ENCODE results near the gene LCOR.
"Not testable (repeated sequence)": the region's sequence is repeated elsewhere in the genome, so short reads cannot be mapped to it uniquely, and the experiment has no call there.

LCOR gene

DNA sequence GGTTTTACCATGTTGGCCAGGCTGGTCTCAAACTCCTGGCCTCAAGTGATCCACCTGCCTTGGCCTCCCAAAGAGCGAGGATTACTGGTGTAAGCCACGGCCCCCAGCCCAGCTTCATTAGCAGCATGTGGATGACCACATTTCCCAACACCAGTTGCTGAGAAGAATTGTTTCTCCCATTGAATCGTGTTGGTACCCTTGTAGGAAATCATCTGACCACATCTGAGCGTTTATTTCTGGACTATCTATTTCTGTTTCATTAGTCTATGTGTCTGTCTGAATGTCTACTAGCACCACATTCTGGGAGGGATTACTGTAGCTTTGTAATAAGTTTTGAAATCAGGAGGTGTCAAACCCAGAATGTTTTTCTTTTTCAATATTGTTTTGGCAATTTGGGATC, 89.6 kb downstream of the LCOR start:
- no peak overlapping the region for H3K9ac ChIP-seq (ENCODE audit: low read depth, low read length)
- H3K4me3 ChIP-seq (ENCODE audit: low read depth, low read length): no peak overlapping the region
- no peaks in the 10 kb centered on the region for H3K27me3 ChIP-seq (ENCODE audit: control insufficient read depth, insufficient read depth, low read length)
- H3K36me3 ChIP-seq (ENCODE audit: control insufficient read depth, insufficient read depth, low read length): no peaks in the 10 kb centered on the region
- no peaks in the 10 kb centered on the region for H3K4me1 ChIP-seq (ENCODE audit: control insufficient read depth, insufficient read depth, low read length)
- H3K9me3 ChIP-seq (ENCODE audit: control insufficient read depth, insufficient read depth, low read length): no peaks in the 10 kb centered on the region

DNA sequence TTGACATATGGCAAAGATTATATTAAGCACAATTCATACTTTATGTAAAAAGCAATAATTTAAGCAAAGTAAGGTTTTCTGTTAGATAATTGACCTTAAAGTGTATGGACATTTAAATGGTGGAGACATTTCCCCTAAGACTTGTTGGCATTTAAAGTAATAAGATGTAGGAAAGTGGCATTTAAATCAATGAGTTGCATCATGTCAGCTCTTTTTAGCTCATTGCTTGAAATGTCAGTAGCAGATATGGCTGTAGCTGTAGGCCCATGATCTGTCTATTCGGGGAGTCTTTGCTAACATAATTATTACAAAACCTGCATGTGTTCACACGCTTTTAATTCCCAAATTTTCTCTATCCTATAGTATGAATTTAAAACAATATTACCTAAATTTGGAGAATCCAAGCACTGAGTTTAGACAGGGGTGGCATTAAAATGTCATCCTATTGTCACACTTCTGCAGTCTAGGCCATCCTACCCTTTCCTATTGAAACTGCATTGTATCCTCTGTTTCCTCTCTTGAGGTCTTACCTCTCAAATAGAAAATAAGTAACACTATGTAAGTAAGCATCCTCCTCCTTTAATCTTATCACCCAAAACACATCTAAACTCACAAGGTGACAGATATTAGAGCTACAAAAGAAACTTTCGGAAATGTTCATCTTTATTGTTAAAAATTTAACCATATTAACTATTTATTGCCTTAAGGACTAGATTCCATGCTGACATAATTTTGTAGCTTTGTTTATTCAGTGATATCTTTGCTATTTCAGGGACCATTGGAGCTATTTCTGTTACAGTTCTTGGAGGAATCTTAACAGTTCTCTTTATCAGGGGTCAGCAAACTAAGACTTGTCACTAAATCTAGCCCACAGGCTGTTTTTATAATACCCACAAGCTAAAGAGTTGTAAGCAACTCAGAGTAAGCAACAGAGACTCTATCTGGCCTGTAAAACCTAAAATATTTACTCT, 91.2 kb downstream of the LCOR start:
- Histone ChIP-seq H3K27me3 (ENCODE audit: control insufficient read depth, insufficient read depth, low read length) (no peaks in the 10 kb centered on the region), H3K4me3 (ENCODE audit: low read depth, low read length) (no peak overlapping the region), H3K9me3 (ENCODE audit: control insufficient read depth, insufficient read depth, low read length) (no peaks in the 10 kb centered on the region), H3K36me3 (ENCODE audit: control insufficient read depth, insufficient read depth, low read length) (no peaks in the 10 kb centered on the region), H3K4me1 (ENCODE audit: control insufficient read depth, insufficient read depth, low read length) (no peaks in the 10 kb centered on the region), H3K9ac (ENCODE audit: low read depth, low read length) (no peak overlapping the region)

DNA sequence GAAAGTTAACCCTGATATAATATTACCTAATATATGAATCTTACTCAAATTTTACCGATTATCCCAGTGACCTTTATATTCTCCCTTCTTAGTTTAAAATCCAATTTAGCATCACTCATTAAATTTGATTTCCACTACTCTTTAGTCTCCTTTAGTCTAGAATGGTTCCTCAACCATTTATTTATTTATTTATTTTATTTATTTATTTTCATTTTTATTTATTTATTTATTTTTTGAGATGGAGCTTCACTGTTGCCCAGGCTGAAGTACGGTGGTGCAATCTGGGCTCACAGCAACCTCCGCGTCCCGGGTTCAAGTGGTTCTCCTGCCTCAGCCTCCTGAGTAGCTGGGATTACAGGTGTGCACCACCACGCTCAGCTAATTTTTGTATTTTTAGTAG, 92.8 kb downstream of the LCOR start:
- H3K9me3 ChIP-seq (ENCODE audit: control insufficient read depth, insufficient read depth, low read length): no peaks in the 10 kb centered on the region
- no peaks in the 10 kb centered on the region for H3K36me3 ChIP-seq (ENCODE audit: control insufficient read depth, insufficient read depth, low read length)
- H3K9ac ChIP-seq (ENCODE audit: low read depth, low read length): no peak overlapping the region
- no peaks in the 10 kb centered on the region for H3K27me3 ChIP-seq (ENCODE audit: control insufficient read depth, insufficient read depth, low read length)
- H3K4me3 ChIP-seq (ENCODE audit: low read depth, low read length): no peak overlapping the region
- no peaks in the 10 kb centered on the region for H3K4me1 ChIP-seq (ENCODE audit: control insufficient read depth, insufficient read depth, low read length)

DNA sequence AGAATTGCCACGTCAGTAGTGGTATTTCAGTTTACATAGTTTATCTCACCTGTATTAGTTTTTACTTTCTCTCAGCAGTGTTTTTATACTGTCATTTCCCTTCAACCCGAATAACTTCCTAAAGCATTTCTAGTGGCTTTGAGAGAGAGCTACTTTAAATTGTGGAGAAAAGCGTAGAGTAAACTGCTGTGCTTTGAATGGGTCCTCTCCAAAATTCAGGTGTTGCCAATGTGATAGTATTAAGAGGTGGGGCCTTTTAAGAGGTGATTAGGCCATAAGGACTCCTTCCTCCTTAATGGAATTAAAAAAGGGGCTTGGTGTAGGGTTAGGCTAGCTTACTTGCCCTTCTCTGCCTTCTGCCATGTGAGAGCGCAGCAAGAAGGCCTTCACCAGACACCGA, 98.4 kb downstream of the LCOR start:
- Histone ChIP-seq H3K4me3 (ENCODE audit: low read depth, low read length) (no peak overlapping the region), H3K4me1 (ENCODE audit: control insufficient read depth, insufficient read depth, low read length) (no peaks in the 10 kb centered on the region), H3K27me3 (ENCODE audit: control insufficient read depth, insufficient read depth, low read length) (no peaks in the 10 kb centered on the region), H3K9me3 (ENCODE audit: control insufficient read depth, insufficient read depth, low read length) (no peaks in the 10 kb centered on the region), H3K36me3 (ENCODE audit: control insufficient read depth, insufficient read depth, low read length) (no peaks in the 10 kb centered on the region), H3K9ac (ENCODE audit: low read depth, low read length) (no peak overlapping the region)

DNA sequence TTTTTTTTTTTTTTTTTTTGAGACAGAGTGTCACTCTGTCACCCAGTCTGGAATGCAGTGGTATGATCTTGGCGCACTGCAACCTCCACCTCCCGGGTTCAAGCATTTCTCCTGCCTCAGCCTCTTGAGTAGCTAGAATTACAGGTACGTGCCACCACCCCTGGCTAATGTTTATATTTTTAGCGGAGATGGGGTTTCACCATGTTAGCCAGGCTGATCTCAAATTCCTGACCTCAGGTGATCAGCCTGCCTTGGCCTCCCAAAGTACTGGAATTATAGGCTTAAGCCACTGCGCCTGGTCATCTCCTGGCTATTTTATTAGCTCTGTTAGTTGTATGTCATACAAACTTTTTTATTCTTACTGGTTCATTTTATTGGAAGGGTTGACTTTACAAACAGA, 103.0 kb downstream of the LCOR start:
- no peak overlapping the region for H3K9ac ChIP-seq (ENCODE audit: low read depth, low read length)
- H3K36me3 ChIP-seq (ENCODE audit: control insufficient read depth, insufficient read depth, low read length): no peaks in the 10 kb centered on the region
- no peaks in the 10 kb centered on the region for H3K4me1 ChIP-seq (ENCODE audit: control insufficient read depth, insufficient read depth, low read length)
- no peaks in the 10 kb centered on the region for H3K27me3 ChIP-seq (ENCODE audit: control insufficient read depth, insufficient read depth, low read length)
- H3K9me3 ChIP-seq (ENCODE audit: control insufficient read depth, insufficient read depth, low read length): no peaks in the 10 kb centered on the region
- H3K4me3 ChIP-seq (ENCODE audit: low read depth, low read length): no peak overlapping the region

DNA sequence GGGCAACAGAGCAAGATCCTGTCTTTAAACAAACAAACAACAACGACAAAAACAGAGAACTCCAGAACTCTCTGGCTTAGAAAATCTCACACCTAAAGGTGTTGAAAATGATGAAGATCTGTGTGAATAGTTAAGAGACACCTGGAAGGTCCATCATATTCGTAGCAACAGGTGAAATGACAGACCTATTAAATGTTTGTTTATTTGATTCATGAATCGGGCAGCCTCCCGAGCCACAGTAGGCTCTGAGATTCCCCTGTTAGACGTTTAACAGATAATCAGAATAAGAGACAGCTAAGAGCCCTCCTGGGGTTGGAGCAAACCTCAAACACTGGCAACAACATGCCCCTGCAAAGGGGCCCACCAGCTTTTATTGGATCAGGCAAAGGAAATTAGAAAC, 103.7 kb downstream of the LCOR start:
- H3K27me3 ChIP-seq (ENCODE audit: control insufficient read depth, insufficient read depth, low read length): no peaks in the 10 kb centered on the region
- H3K9ac ChIP-seq (ENCODE audit: low read depth, low read length): no peak overlapping the region
- no peak overlapping the region for H3K4me3 ChIP-seq (ENCODE audit: low read depth, low read length)
- no peaks in the 10 kb centered on the region for H3K4me1 ChIP-seq (ENCODE audit: control insufficient read depth, insufficient read depth, low read length)
- no peaks in the 10 kb centered on the region for H3K9me3 ChIP-seq (ENCODE audit: control insufficient read depth, insufficient read depth, low read length)
- H3K36me3 ChIP-seq (ENCODE audit: control insufficient read depth, insufficient read depth, low read length): no peaks in the 10 kb centered on the region

DNA sequence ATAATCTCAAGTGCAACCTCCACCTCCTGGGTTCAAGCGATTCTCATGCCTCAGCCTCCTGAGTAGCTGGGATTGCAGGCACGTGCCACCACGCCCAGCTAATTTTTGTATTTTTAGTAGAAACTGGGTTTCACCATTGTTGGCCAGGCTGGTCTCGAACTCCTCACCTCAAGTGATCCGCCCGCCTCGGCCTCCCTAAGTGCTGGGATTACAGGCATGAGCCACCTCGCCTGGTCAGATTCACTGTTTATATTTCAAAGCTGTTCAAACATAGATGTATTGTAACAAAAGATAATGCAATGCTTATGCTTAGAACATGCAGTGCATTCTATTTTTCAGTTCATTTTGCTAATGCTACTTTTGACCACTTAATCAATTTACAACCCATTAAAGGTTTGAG, 111.1 kb downstream of the LCOR start:
- not testable (repeated sequence) for H3K4me1 ChIP-seq (ENCODE audit: control insufficient read depth, insufficient read depth, low read length); H3K9ac ChIP-seq (ENCODE audit: low read depth, low read length); H3K9me3 ChIP-seq (ENCODE audit: control insufficient read depth, insufficient read depth, low read length); H3K27me3 ChIP-seq (ENCODE audit: control insufficient read depth, insufficient read depth, low read length); H3K4me3 ChIP-seq (ENCODE audit: low read depth, low read length); H3K36me3 ChIP-seq (ENCODE audit: control insufficient read depth, insufficient read depth, low read length)

DNA sequence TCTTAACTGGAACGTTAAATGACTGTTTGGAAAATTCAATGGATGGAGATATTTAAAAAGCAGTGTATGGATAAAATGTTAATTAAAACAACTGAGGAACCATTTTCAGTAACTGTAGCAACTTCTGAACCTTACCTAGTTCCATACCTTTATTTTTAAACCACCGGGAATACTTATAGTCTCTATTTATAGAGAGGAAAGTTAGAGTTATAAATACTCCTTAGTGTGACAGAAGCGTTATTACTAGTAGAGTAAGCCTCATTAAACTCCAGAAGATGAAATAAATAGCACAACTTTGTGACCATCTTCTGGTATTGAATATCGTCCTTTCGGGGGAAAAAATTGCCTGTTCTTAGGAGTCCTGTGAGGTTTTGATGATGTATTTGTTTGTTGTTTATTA, 114.9 kb downstream of the LCOR start:
- Histone ChIP-seq H3K4me3 (ENCODE audit: low read depth, low read length) (no peak overlapping the region), H3K9me3 (ENCODE audit: control insufficient read depth, insufficient read depth, low read length) (no peaks in the 10 kb centered on the region), H3K36me3 (ENCODE audit: control insufficient read depth, insufficient read depth, low read length) (no peaks in the 10 kb centered on the region)

DNA sequence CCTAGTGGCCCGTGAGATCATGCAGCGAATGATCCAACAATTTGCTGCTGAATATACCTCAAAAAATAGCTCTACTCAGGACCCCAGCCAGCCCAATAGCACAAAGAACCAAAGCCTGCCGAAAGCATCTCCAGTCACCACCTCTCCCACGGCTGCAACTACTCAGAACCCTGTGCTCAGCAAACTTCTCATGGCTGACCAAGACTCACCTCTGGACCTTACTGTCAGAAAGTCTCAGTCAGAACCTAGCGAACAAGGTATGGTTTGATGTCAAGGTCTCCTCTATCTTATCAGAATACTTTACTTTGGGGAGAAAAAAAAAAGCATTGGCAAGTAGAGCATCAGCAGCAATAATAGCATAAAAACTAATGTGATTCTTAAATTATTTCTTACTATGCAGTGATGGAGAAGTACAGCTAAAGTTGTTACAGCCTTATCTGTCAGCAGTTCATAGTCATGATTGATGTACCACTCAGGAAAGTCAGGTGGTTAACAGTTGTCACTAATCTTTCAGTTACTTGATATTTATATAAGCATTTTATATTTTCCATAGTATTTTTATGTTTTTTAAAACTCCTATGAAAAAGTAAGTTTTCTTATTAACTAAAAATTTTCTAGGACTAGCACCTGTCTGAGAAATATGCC, 117.1 kb downstream of the LCOR start:
- Histone ChIP-seq H3K36me3 (ENCODE audit: control insufficient read depth, insufficient read depth, low read length) (no peaks in the 10 kb centered on the region), H3K4me1 (ENCODE audit: control insufficient read depth, insufficient read depth, low read length) (no peaks in the 10 kb centered on the region), H3K9me3 (ENCODE audit: control insufficient read depth, insufficient read depth, low read length) (no peaks in the 10 kb centered on the region), H3K9ac (ENCODE audit: low read depth, low read length) (no peak overlapping the region), H3K27me3 (ENCODE audit: control insufficient read depth, insufficient read depth, low read length) (no peaks in the 10 kb centered on the region), H3K4me3 (ENCODE audit: low read depth, low read length) (no peak overlapping the region)

More for the DNA sequence above, 114.9 kb downstream of the LCOR start:
- Histone ChIP-seq H3K4me1 (ENCODE audit: control insufficient read depth, insufficient read depth, low read length) (no peaks in the 10 kb centered on the region), H3K27me3 (ENCODE audit: control insufficient read depth, insufficient read depth, low read length) (no peaks in the 10 kb centered on the region), H3K9ac (ENCODE audit: low read depth, low read length) (no peak overlapping the region)

DNA sequence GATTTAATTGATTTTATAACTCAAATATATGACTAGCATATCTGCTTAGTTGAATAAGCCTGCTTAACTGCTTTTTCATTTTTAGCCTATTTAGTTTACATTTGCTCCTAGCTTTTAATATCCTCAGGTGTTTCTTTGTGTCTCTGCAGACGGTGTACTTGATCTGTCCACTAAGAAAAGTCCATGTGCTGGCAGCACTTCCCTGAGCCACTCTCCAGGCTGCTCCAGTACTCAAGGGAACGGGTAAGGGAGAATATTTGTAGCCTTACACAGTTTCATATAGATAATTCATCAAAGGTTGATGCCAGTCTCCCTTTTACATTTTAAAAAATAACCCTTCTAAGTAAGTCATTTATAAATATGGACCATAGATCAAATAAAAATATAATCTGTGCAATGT, 119.9 kb downstream of the LCOR start:
- Histone ChIP-seq H3K9ac (ENCODE audit: low read depth, low read length) (no peak overlapping the region), H3K27me3 (ENCODE audit: control insufficient read depth, insufficient read depth, low read length) (no peaks in the 10 kb centered on the region), H3K36me3 (ENCODE audit: control insufficient read depth, insufficient read depth, low read length) (no peaks in the 10 kb centered on the region), H3K4me1 (ENCODE audit: control insufficient read depth, insufficient read depth, low read length) (no peaks in the 10 kb centered on the region), H3K9me3 (ENCODE audit: control insufficient read depth, insufficient read depth, low read length) (no peaks in the 10 kb centered on the region), H3K4me3 (ENCODE audit: low read depth, low read length) (no peak overlapping the region)

DNA sequence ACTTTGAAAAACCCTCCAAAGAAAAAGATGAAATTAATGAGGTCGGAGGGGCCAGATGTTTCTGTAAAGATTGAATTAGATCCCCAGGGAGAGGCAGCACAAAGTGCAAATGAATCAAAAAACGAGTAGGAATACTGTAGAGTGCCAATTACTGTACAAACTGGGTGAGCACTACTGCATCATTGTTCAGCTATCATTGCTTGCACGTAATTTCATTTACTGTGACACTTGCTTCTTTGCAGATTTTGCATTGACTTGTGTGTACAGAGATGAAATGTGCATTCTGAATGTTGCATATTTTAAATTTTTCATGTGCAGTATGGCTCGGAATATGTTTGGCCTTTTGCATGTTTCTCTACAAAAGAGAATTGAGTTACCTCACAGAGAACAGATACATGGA, 123.7 kb downstream of the LCOR start:
- no peaks in the 10 kb centered on the region for H3K27me3 ChIP-seq (ENCODE audit: control insufficient read depth, insufficient read depth, low read length)
- H3K4me1 ChIP-seq (ENCODE audit: control insufficient read depth, insufficient read depth, low read length): no peaks in the 10 kb centered on the region
- H3K4me3 ChIP-seq (ENCODE audit: low read depth, low read length): no peak overlapping the region
- H3K9ac ChIP-seq (ENCODE audit: low read depth, low read length): no peak overlapping the region
- no peaks in the 10 kb centered on the region for H3K9me3 ChIP-seq (ENCODE audit: control insufficient read depth, insufficient read depth, low read length)
- H3K36me3 ChIP-seq (ENCODE audit: control insufficient read depth, insufficient read depth, low read length): no peaks in the 10 kb centered on the region

DNA sequence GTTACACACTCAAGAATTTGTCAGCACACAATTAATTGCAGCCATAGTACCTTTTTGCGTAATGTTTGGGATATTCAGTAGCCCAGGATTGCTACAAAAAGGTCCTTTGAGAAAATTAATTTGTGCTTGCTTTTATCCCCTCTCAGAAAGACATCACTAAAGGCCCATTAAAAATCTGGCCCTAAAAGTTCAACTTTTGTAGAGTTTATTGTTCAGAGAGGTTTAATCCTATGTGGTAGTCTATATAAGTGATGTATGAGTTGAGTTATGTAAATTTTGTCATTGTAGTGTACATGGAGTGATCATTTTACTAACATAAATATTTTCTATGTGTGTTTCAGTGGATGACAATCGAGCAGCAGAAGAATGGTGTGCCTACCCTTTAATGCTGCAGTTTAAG, 126.0 kb downstream of the LCOR start:
- Histone ChIP-seq H3K9ac (ENCODE audit: low read depth, low read length) (no peak overlapping the region), H3K36me3 (ENCODE audit: control insufficient read depth, insufficient read depth, low read length) (no peaks in the 10 kb centered on the region), H3K27me3 (ENCODE audit: control insufficient read depth, insufficient read depth, low read length) (no peaks in the 10 kb centered on the region), H3K4me3 (ENCODE audit: low read depth, low read length) (no peak overlapping the region), H3K4me1 (ENCODE audit: control insufficient read depth, insufficient read depth, low read length) (no peaks in the 10 kb centered on the region), H3K9me3 (ENCODE audit: control insufficient read depth, insufficient read depth, low read length) (no peaks in the 10 kb centered on the region)
